Measurements from ENCODE around the gene MRGPRF. TPM values are rescaled to one million over a fixed set of nuclear protein-coding genes. Genes with fewer than 3 reads are reported as not detected.

Gene MRGPRF
- total and polyA plus RNA-seq, 2 of the 8 experiments (the other 6 are each of a cell fraction or from before 2014, with no cell fraction given): 7.5 to 11.0 TPM

DNA sequence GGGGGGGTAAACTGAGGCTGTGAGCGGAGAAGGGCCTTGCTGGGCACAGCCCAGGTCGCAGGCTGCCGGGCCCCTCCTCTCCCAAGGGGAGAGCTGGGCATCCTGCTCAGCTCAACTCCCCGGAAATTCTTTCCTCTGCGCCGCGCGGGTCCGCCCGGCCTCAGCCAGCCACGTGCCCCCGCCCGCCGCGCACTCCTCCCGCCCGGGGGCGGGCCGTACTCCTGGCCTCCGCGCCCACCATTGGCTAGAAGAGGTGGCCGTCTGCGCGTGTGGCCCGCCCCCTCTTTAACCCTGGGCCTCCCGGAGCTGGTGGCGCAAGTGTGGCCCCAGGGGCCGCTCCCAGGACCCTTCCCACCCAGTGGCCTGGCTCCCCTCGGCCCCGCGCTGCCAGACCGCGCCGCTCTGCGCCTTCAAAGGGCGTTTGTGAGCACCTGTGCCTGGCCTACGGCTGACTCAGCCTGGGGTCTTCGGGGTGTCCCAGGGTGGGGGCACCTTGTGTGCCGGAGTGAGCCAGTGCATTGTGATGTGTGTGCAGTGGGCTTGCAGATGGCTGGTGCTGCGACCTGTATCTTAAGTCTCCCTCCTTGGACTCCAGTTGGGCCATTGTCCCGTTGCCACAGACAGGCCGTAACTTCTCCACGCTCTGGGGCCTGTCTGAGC, 2.0 kb downstream of the MRGPRF start:
- FAIRE-seq: no peak
- H3K23ac ChIP-seq (ENCODE audit: insufficient read length): no peak overlapping the region
- no peak overlapping the region for H2BK120ac ChIP-seq (replicated peaks; ENCODE audit: low read depth, low read length)
- H3K4ac ChIP-seq (replicated peaks; ENCODE audit: insufficient read length, low read depth, low read length): peak overlapping the region; percentile 80
- DNase-seq (ENCODE audit: low read depth in 1 of 2, low spot score in 2 of 2): peak; percentile 38 to 88
- peak overlapping the region; percentile 92; the same call in 1 of the 2 replicates for H2BK12ac ChIP-seq (ENCODE audit: low read depth, low read length)
- H4K8ac ChIP-seq (ENCODE audit: extremely low read depth, insufficient read depth, low read length): peak overlapping the region; percentile 53; the same call in 1 of the 2 replicates
- H2BK15ac ChIP-seq (ENCODE audit: low read length): peak overlapping the region; percentile 98; the same call in 1 of the 2 replicates
- peaks cover 9 to 45% (median 32%) of the 10 kb centered on the region in 4 experiments for H3K4me1 ChIP-seq (replicated peaks in 1 of 4; ENCODE audit: control insufficient read depth in 3 of 4, insufficient read depth in 4 of 4, low read length in 3 of 4)
- H3K79me1 ChIP-seq (ENCODE audit: low read depth, low read length): no peaks in the 10 kb centered on the region
- peak overlapping the region; percentile 30 for H4K5ac ChIP-seq (ENCODE audit: insufficient read length, low read depth, low read length)
- H4K20me1 ChIP-seq (replicated peaks in 1 of 2; ENCODE audit: control insufficient read depth in 1 of 2, insufficient read depth in 2 of 2, low read length in 2 of 2): no peaks in the 10 kb centered on the region
- no peak overlapping the region for H3K56ac ChIP-seq (replicated peaks; ENCODE audit: insufficient read length, low read depth, low read length)
- no peak overlapping the region for H3K27ac ChIP-seq (ENCODE audit: low read depth, low read length)
- peak overlapping the region; percentile 69 to 85 for H3K4me2 ChIP-seq (ENCODE audit: insufficient read depth in 1 of 2, low read depth in 2 of 2, low read length in 2 of 2)
- H3K14ac ChIP-seq (ENCODE audit: insufficient read length): no peak overlapping the region
- peaks cover 0 to 4% (median 0%) of the 10 kb centered on the region in 4 experiments; a peak in 4 of 7 replicates for H3K27me3 ChIP-seq (replicated peaks in 1 of 4; ENCODE audit: control insufficient read depth in 3 of 4, extremely low read depth in 1 of 4, insufficient read depth in 3 of 4, low read length in 3 of 4)
- H4K91ac ChIP-seq (replicated peaks; ENCODE audit: insufficient read length, low read length): peak overlapping the region; percentile 76
- peak overlapping the region; percentile 77; the same call in 1 of the 2 replicates for H2BK5ac ChIP-seq (ENCODE audit: low read depth, low read length)
- no peaks in the 10 kb centered on the region for H3K9me3 ChIP-seq (ENCODE audit: insufficient read depth in 2 of 2, low read depth in 1 of 2, low read length in 1 of 2)
- H3K23me2 ChIP-seq (ENCODE audit: low read depth, low read length): peaks cover 16% of the 10 kb centered on the region; the same call in 1 of the 2 replicates
- peak overlapping the region; percentile 7 to 50 (median 22); a peak in 5 of 8 replicates for H3K4me3 ChIP-seq (ENCODE audit: extremely low read depth in 1 of 4, insufficient read depth in 2 of 4, low read depth in 3 of 4, low read length in 4 of 4)
- WGBS, 2 experiments (ENCODE audit: extremely low coverage in 1 of 2, insufficient coverage in 1 of 2, insufficient read length in 1 of 2, insufficient replicate concordance in 2 of 2, low coverage in 1 of 2, low lambda C conversion rate in 2 of 2, missing lambda C conversion rate in 1 of 2): 36% methylated on average over 19 of the region's 43 CpGs; no CpG with 5 or more reads in 1 of the 2 experiments
- POLR2A ChIA-PET (ENCODE audit: partially characterized antibody): interaction anchor here (0.7 to 2.6 kb wide), 6 partner anchors 10 to 261 kb away, joined by 3 to 9 read pairs (median 4); no protein-coding TSS in a partner anchor
- peak overlapping the region; percentile 95 for H3K18ac ChIP-seq (ENCODE audit: extremely low read depth, low read length)
- peak overlapping the region; percentile 66; the same call in 1 of the 2 replicates for H2AK5ac ChIP-seq (ENCODE audit: low read depth, low read length)
- no peak overlapping the region; a peak in 1 of 7 replicates for H3K9ac ChIP-seq (replicated peaks in 1 of 4; ENCODE audit: extremely low read depth in 1 of 4, low read depth in 3 of 4, low read length in 3 of 4)
- H3K36me3 ChIP-seq (ENCODE audit: control insufficient read depth in 2 of 4, insufficient read depth in 4 of 4, low read length in 3 of 4): no peaks in the 10 kb centered on the region
- H2BK20ac ChIP-seq (ENCODE audit: low read length): no peak overlapping the region
- no peaks in the 10 kb centered on the region for H3K79me2 ChIP-seq (ENCODE audit: control insufficient read depth in 1 of 2, insufficient read depth in 2 of 2, low read length in 2 of 2)
- CTCF ChIA-PET (ENCODE audit: partially characterized antibody): interaction anchor here (0.6 to 3.9 kb wide), 10 partner anchors 8 to 78 kb away, joined by 4 to 14 read pairs (median 6); no protein-coding TSS in a partner anchor
- H2AFZ ChIP-seq (ENCODE audit: low read length): 0 out of 2 replicates have a peak overlapping the region, but pooled peaks have one; percentile 19
- TF ChIP-seq, protein P1, sequence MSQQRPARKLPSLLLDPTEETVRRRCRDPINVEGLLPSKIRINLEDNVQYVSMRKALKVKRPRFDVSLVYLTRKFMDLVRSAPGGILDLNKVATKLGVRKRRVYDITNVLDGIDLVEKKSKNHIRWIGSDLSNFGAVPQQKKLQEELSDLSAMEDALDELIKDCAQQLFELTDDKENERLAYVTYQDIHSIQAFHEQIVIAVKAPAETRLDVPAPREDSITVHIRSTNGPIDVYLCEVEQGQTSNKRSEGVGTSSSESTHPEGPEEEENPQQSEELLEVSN (IDR thresholded peaks at IDR 0.05): peak; percentile 91
- TF ChIP-seq SUZ12 (IDR thresholded peaks at IDR 0.05; ENCODE audit: low read length): no peak
- no peak for TF ChIP-seq KDM1A (IDR thresholded peaks at IDR 0.05; ENCODE audit: borderline replicate concordance, low read length)
- TF ChIP-seq GABPA (IDR thresholded peaks at IDR 0.05; ENCODE audit: borderline replicate concordance, insufficient read depth, low read length): 0 out of 2 replicates have a peak, but pooled peaks have one; percentile 34
- TF ChIP-seq TAF1 (IDR thresholded peaks at IDR 0.05; ENCODE audit: low read depth, low read length): 0 out of 2 replicates have a peak, but pooled peaks have one; percentile 45
- TF ChIP-seq, protein P2, sequence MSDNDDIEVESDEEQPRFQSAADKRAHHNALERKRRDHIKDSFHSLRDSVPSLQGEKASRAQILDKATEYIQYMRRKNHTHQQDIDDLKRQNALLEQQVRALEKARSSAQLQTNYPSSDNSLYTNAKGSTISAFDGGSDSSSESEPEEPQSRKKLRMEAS (IDR thresholded peaks at IDR 0.05): peak; percentile 90
- TF ChIP-seq SP2 (IDR thresholded peaks at IDR 0.05; ENCODE audit: low read length): peak; percentile 45; the same call in 1 of the 2 replicates
- no peak for TF ChIP-seq SIRT6 (IDR thresholded peaks at IDR 0.05; ENCODE audit: low read length)
- no peak for TF ChIP-seq SRF (IDR thresholded peaks at IDR 0.05; ENCODE audit: low read depth, low read length)
- peak; percentile 69; the same call in 1 of the 2 replicates for TF ChIP-seq SP4 (IDR thresholded peaks at IDR 0.05; ENCODE audit: low read length)

All from H1 (cell line).